Skeletal muscle tissue (tissue), 4 donors: ENCODE results near the gene DNAAF3. TPM values are rescaled to one million over a fixed set of nuclear protein-coding genes. Genes with fewer than 3 reads are reported as not detected.
"Not testable (repeated sequence)": the region's sequence is repeated elsewhere in the genome, so short reads cannot be mapped to it uniquely, and the experiment has no call there.

Experiments used
- H3K27ac ChIP-seq: one replicate; pipeline ENCODE4 v1.7.0; 2013; ENCODE audit warnings: mild to moderate bottlenecking, low read depth, low read length, inconsistent platforms
- H3K27me3 ChIP-seq, 3 donors: one replicate each; pipeline ENCODE4 v1.7.0; 2013; ENCODE audit warnings: low read length in 3 of 3; ENCODE audit not compliant: control insufficient read depth in 3 of 3, insufficient read depth in 3 of 3
- H3K36me3 ChIP-seq, 3 donors: one replicate each; pipeline ENCODE4 v1.7.0; 2013; ENCODE audit warnings: low read length in 3 of 3; ENCODE audit not compliant: control insufficient read depth in 3 of 3, insufficient read depth in 3 of 3
- H3K4me1 ChIP-seq, 3 donors: one replicate each; pipeline ENCODE4 v1.7.0; 2013; ENCODE audit warnings: low read length in 3 of 3, mild to moderate bottlenecking in 3 of 3; ENCODE audit not compliant: control insufficient read depth in 3 of 3, insufficient read depth in 3 of 3
- H3K4me3 ChIP-seq, 3 donors: one replicate each; pipeline ENCODE4 v1.7.0; 2013; ENCODE audit warnings: low read length in 3 of 3
- H3K9ac ChIP-seq, 3 donors: one replicate each; pipeline ENCODE4 v1.7.0; 2013; ENCODE audit warnings: low read length in 3 of 3, mild to moderate bottlenecking in 3 of 3, moderate library complexity in 2 of 3, low read depth in 1 of 3
- H3K9me3 ChIP-seq, 3 donors: one replicate each; pipeline ENCODE4 v1.7.0; 2013; ENCODE audit warnings: low read length in 3 of 3; ENCODE audit not compliant: control insufficient read depth in 3 of 3
- total RNA-seq: library from RNA; depleted of rRNA; stranded (reverse); fragments of >200 nt; gene quantifications from one replicate; pipeline ENCODE4 v1.2.3, GENCODE V29; 2014
- donor health status: Osteomylitis.

DNAAF3 gene
- total RNA-seq, 1 donor from 2014 or later = not detected

DNA sequence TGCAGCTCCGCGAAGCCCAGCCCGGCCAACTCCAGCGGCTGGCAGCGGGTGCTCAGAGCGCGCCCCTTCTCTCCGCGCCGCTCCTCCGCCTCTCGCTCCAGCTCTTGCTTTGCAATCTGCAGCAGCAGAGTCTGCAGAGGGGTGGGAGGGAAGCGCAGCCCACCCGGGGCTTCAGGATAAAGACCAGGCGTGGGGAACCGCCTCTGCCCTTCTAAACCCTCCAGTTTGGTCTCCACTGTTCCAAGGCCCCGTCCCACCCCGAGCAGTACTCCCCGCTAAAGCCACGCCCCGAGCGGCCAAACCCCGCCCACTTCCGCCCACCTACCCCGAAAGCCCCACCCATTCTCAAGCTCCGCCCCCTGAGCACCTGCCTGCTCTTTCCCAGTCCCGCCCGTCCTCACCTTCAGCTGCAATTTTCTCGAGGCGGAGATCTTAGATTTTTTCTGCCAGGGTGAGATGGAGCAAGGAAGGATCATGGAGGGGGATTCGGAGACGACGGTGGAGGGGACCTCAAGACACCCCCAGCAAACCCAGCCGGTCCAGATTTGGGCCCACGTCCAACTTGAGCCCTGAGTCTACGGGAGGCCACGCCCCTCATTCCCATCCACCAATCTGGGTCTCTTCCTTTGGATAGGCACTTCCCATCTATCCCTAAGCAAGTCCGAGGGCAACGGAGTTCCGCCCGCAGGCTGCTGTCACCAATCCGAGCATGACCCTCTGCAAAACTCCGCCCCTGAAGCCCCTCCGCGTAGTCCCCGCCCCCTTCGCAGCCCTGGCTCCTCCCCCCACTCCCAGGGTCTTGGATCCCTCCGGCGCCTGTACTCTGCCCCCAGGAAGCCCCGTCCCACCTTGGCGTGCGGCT is 10.0 kb downstream of the DNAAF3 start:
- H3K27ac ChIP-seq = no peak overlapping the region
- H3K27me3 ChIP-seq = peaks cover 22 to 24% (median 22%) of the 10 kb centered on the region in 3 donors

DNA sequence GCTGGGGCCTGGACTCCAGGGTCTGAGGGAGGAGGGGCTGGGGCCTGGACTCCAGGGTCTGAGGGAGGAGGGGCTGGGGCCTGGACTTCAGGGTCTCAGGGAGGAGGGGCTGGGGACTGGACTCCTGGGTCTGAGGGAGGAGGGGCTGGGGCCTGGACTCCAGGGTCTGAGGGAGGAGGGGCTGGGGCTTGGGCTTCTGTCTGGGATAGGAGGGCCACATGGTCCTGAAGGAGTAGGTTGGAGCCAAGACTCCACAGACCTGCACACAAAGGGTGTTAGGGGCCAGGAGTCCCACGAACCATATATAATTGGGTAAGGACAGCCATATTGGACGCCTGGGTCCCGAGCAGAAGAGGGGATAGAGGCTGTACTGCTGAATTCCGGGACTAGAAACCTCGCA is 10.6 kb downstream of the DNAAF3 start:
- Histone ChIP-seq H3K4me1 (peaks cover 13 to 28% (median 22%) of the 10 kb centered on the region in 3 donors), H3K4me3 (peak overlapping the region in 1 of 3 donors; percentile 56)
- not testable (repeated sequence) for H3K27ac ChIP-seq

More for the DNA sequence above, 10.0 kb downstream of the DNAAF3 start:
- Histone ChIP-seq H3K9me3 (no peaks in the 10 kb centered on the region), H3K4me1 (peaks cover 13 to 28% (median 19%) of the 10 kb centered on the region in 3 donors), H3K4me3 (peak overlapping the region in 1 of 3 donors; percentile 56), H3K9ac (peak overlapping the region in 1 of 3 donors; percentile 71), H3K36me3 (no peaks in the 10 kb centered on the region)

DNA sequence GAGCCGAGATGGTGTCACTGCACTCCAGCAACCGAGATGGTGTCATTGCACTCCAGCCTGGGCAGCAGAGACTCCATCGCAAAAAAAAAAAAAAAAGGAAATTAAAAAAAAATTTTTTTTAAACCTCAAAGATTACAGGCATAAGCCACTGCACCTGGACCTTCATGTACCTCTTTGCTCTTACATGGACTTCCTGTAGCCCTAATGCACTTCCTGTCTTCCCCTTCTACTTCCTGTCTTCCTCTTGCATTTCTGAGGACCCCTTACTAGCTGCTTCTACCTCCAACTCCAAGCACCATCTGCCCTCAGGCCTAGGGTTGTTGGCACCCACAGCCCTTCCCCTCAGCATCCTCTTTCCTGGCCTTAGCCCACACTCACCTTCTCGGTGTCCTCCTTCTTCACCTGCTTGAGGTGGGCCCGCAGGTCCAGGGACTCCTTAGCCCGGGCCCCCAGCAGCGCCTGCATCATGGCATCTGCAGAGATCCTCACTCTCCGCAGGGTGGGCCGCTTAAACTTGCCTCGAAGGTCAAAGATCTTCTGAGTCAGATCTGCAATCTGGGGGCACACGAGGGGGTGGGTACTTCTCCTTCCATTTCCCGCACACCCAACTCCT is 12.7 kb downstream of the DNAAF3 start:
- Histone ChIP-seq H3K27ac (no peak overlapping the region), H3K4me3 (no peak overlapping the region), H3K27me3 (peaks cover 16 to 21% (median 16%) of the 10 kb centered on the region in 3 donors), H3K9ac (no peak overlapping the region), H3K4me1 (peaks cover 6 to 23% (median 14%) of the 10 kb centered on the region in 3 donors), H3K36me3 (no peaks in the 10 kb centered on the region), H3K9me3 (no peaks in the 10 kb centered on the region)

More for the DNA sequence above, 10.6 kb downstream of the DNAAF3 start:
- Histone ChIP-seq H3K9ac (peak overlapping the region in 1 of 3 donors; percentile 71), H3K27me3 (peaks cover 18 to 19% (median 18%) of the 10 kb centered on the region in 3 donors)
- not testable (repeated sequence) for H3K9me3 ChIP-seq, H3K36me3 ChIP-seq

DNA sequence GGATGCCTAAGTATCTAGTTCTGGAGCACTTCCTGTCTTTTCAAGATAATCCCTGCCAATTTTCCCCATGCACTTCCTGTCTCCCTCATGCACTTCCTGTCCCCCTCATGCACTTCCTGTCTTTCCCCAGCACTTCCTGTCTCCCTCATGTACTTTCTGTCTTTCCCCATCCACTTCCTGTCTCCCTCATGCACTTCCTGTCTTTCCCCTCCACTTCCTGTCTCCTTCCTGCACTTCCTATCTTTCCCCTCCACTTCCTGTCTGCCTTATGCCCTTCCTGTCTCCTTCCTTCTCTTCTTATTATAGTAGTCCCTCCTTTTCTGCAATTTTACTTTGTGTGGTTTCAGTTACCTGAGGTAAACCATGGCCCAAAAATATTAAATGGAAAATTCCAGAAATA is 14.4 kb downstream of the DNAAF3 start:
- H3K9ac ChIP-seq = no peak overlapping the region
- peaks cover 6 to 19% (median 8%) of the 10 kb centered on the region in 3 donors for H3K4me1 ChIP-seq
- H3K27ac ChIP-seq = no peak overlapping the region
- H3K27me3 ChIP-seq = peaks cover 13 to 23% (median 14%) of the 10 kb centered on the region in 3 donors
- peaks cover 0 to 6% (median 0%) of the 10 kb centered on the region in 3 donors for H3K36me3 ChIP-seq
- no peak overlapping the region for H3K4me3 ChIP-seq
- H3K9me3 ChIP-seq = no peaks in the 10 kb centered on the region

- Histone ChIP-seq H3K27me3 (peaks cover 19 to 29% (median 22%) of the 10 kb centered on the region in 3 donors), H3K4me1 (peaks cover 4 to 21% (median 13%) of the 10 kb centered on the region in 3 donors), H3K36me3 (peaks cover 0 to 26% (median 9%) of the 10 kb centered on the region in 3 donors), H3K4me3 (peak within 1 kb of the TSS; percentile 67 to 85 (median 70)), H3K9ac (peak within 1 kb of the TSS; percentile 73 to 94 (median 82)), H3K9me3 (no peaks in the 10 kb centered on the region), H3K27ac (peak within 1 kb of the TSS; percentile 96)
Observed at GRCh38 chr19:55149078-55150003, 17.1 kb downstream of the DNAAF3 start, which contains the start of gene TNNT1. Gene TNNT1, minus strand, starts transcription at chr19:55149206. Its CDS starts 2,049 bp downstream, at chr19:55147157.

DNA sequence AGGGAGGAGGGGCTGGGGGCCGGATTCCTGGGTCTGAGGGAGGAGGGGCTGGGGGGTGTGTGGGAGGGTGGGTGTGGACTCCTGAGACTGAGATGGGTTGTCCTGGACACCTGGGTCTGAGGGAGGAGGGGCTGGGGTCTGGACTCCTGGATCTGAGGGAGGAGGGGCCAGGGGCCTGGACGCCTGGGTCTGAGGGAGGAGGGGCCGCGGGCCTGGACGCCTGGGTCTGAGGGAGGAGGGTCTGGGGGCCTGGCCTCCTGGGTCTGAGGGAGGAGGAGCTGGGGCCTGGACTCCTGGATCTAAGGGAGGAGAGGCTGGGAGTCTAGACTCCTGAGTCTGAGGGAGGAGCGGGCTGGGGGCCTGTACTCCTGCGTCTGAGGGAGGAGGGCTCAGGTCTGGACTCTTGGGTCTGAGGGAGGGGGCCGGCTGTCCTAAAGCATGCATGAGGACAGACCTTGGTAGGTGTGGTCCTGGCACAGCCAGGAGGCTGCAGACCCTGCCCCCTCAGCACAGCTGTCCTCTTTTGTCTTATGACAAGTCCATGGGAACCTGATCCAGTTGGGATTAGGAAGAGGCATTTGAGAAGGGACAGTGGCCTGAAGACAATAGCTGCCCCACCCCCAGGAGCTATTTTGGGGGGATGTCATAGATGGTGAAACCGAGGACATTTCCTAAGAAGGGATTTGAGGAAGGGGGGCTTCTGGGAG is 18.7 kb downstream of the DNAAF3 start:
- Histone ChIP-seq H3K4me3 (peak overlapping the region in 2 of 3 donors; percentile 67 to 85), H3K9ac (peak overlapping the region; percentile 69 to 94 (median 82)), H3K4me1 (peaks cover 4 to 29% (median 18%) of the 10 kb centered on the region in 3 donors), H3K9me3 (no peaks in the 10 kb centered on the region), H3K27me3 (peaks cover 20 to 37% (median 25%) of the 10 kb centered on the region in 3 donors), H3K27ac (peak overlapping the region; percentile 96), H3K36me3 (peaks cover 0 to 30% (median 10%) of the 10 kb centered on the region in 3 donors)

- H3K36me3 ChIP-seq = peaks cover 0 to 30% (median 10%) of the 10 kb centered on the region in 3 donors
- peak overlapping the region; percentile 33 to 87 (median 69) for H3K9ac ChIP-seq
- H3K27me3 ChIP-seq = peaks cover 20 to 37% (median 27%) of the 10 kb centered on the region in 3 donors
- H3K4me1 ChIP-seq = peaks cover 4 to 28% (median 19%) of the 10 kb centered on the region in 3 donors
- peak overlapping the region; percentile 96 for H3K27ac ChIP-seq
- peak overlapping the region; percentile 59 to 78 (median 67) for H3K4me3 ChIP-seq
- H3K9me3 ChIP-seq = no peaks in the 10 kb centered on the region
Observed at GRCh38 chr19:55146705-55147273, 19.6 kb downstream of the DNAAF3 start.

- Histone ChIP-seq H3K9me3 (no peaks in the 10 kb centered on the region), H3K4me3 (peak overlapping the region; percentile 59 to 78 (median 67)), H3K27me3 (peaks cover 20 to 37% (median 32%) of the 10 kb centered on the region in 3 donors), H3K9ac (peak overlapping the region in 1 of 3 donors; percentile 87), H3K36me3 (peaks cover 0 to 30% (median 10%) of the 10 kb centered on the region in 3 donors), H3K27ac (no peak overlapping the region), H3K4me1 (peaks cover 0 to 22% (median 21%) of the 10 kb centered on the region in 3 donors)
Observed at GRCh38 chr19:55146078-55146704, 20.2 kb downstream of the DNAAF3 start.
